T47D (cell line): ENCODE data around the gene CARD14.

Source experiments
- DNase-seq, 2 experiments: peaks; one replicate each; pipeline versions ENCODE4 v3.0.0 to v3.0.0-alpha.2; 2011 to 2012; ENCODE audit warnings: low read depth in 1 of 2, low spot score in 1 of 2
- JUND ChIP-seq: IDR thresholded peaks from 2 replicates; pipeline ENCODE4 v1.6.1; 2012; ENCODE audit warnings: low read depth
- in situ Hi-C: cut with HindIII; loops from 2 replicates; pipeline ENCODE4 v1.10.0; 2016; ENCODE audit warnings: low sequenced_read_pairs, low pct_unique_long_range_greater_than_20kb

CARD14 gene

DNA sequence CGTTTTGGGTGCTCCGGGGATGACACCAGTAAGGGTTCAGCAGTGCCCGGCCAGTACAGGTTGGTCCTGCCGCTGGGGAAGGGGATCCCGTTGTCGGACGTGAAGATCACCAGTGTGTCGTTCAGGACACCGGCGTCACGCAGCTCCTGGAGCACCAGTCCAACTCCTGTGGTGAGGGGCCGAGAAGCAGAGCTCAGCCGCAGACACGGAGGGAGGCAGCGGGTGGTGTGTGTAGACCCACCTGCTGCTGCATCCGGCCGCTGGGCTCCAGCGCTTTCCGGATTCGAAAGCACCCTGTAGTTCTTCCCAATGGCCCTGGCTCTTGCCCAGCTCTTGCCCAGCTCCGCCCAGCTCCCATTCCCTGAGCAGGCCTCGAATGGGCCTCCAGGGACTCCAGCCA is 42.3 kb downstream of the CARD14 start:
- in situ Hi-C loops: no loop called here
- DNase-seq: no peak
- no peak for TF ChIP-seq JUND

DNA sequence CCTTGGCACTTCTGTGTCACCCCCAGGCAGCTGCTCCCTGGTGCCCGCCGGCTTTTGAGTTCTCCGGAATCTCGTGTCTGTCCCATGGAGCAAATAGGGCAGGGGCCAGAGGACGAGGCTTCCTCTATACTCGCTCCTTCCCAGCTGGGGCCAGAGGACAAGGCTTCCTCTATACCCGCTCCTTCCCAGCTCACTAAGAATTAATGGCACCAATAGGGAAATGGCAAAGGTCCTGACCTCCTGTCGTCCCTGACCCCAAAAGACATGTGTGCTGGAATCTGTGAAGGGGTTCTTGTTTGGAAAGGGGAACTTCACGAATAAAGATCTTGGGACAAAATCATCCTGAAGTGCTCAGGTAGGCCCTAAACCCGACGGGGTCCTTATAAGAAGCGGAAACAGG is 42.7 kb downstream of the CARD14 start:
- no peak for DNase-seq
- in situ Hi-C loops: no loop called here
- TF ChIP-seq JUND: no peak

DNA sequence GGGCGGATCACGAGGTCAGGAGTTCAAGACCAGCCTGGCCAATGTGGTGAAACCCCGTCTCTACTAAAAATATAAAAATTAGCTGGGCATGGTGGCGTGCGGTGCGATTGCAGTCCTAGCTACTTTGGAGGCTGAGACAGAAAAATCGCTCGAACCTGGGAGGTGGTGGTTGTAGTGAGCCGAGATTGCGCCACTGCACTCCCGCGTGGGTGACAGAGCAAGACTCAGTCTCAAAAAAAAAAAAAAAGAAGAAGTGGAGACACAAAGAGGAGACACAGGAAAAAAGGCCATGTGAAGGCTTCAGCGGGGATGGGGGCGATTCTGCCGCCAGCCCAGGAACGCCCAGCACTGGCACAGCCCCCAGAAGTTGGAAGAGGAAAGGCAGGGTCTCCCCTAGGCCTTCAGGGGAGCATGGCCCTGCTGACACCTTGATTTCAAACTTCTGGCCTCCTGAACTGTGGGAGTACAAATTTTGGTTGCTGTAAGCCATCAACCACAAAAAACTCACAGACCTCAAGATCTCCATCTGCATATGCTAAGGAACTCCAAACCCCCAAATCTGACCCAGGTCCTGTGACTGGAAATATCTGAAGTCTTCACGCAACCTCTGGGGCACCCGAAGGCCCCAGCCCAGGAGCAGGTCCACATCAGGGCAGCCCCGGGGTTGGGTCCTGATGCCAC is 43.3 kb downstream of the CARD14 start:
- TF ChIP-seq JUND: no peak
- DNase-seq: no peak
- in situ Hi-C loops: no loop called here

DNA sequence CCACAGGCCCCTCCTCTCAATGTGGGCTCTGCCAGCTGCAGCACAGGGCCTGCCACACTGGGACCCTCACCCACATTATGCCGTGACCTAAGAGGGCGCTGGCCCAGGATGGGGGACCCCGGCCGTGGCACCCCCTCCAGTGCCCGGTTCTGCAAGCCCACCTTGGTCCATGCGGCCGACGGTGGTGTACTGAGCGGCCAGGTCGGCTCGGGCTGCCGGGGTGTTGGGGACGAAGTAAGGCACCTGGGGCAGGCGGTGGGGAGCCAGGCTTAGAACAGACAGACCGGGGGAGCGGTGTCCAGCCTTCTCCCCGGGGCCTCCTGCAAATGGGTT is 43.8 kb downstream of the CARD14 start:
- TF ChIP-seq JUND: no peak
- in situ Hi-C loops: no loop called here
- no peak for DNase-seq

DNA sequence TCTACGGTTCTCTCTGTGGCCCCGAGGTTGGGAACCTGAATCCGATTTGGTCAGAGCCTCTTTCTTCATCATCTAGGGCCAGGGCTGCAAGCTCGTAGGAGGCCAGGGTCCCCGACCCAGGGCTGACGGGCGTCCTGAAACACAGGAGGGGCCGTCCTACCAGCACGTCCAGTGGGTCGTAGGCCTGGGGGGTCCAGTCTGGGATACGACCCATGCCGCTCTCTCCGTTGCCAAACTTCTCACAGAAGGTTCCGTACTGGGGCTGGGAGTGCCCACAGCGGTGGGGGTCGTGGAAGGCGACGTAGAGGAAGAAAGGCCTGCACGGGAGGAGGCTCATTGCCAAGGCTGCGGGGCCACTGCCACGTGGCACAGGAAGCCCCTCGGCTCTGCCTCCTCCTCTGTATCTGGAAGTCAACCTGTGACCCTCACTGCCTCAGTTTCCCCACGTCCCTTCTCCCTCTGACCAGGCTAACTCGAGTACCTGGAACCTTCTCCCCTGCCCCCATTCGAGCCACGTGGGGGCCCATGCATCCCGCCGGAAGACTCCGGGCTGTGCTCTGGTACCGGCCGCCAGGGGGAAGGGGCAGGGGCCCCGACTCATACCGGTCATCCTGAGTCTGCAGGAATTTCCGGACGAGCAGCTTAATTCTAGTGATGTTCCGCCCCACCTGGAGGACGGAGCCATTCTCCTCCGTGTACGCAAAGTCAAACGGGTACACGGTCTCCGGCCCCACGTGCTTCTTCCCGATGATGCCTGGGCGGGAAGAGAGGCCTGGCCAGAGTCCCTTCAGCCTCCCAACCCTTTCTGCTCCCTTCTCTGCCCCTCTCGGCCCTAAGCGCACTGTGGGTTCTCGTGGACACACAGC is 44.4 kb downstream of the CARD14 start:
- no peak for TF ChIP-seq JUND
- in situ Hi-C loops: no loop called here
- DNase-seq: no peak

DNA sequence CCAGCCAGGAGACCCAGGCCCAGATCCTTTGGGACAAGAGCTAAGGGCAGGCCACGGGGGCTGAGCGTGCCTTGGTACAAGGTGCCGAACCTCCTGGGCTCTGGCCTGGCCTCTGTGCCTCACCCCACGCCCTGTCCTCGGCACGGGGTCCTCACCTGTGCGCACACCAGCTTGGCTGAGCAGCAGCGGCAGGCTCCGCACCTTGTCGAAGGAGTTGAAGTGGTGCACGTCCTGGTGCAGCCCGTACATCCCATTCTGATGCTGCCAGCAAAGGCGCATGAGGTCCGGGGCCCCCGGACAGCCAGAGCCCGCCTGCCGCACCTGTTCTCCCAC is 45.0 kb downstream of the CARD14 start:
- no peak for TF ChIP-seq JUND
- DNase-seq: no peak
- in situ Hi-C loops: no loop called here

DNA sequence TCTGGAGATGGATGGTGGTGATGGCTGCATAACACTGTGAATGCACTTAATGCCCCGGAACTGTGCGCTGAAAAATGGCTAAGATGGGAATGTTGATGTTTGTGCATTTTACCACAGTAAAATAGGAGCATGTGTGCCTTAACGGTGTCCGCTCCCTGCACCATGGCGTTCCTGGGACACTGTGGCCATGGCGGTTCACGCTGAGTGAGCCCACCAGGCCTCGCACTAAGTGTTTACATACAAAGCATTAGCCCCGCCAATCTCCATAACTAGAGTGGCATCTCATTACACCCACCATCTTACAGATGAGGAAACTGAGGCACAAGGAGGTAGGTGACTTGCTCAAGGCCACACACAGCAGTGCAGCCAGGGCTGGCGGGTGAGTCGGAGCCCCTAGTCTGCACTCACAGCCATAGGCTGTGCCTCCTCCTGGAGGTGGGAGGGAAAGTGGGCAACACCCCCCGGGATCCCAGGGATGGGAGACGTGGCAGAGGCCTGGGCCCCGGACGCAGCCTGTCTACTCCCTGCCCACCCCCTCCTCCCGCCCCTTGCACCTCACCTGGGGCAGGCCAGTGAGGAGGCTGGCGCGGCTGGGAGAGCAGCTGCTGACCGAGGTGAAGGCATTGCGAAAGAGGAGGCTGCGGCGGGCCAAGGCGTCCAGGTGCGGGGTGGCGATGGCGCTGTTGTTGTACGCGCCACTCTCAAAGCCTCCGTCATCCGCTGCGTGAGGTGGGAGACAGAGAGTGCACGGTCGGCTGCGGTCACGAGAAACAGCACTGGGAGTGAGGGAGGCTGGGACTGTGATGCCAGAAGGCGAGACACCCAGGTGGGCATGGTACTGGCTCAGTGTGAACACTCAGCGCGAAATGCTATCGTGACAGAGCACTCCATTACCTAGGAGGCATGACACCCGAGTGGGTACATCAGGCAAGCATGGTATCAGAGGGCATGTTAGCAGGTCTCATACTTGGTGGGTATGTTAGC is 46.9 kb downstream of the CARD14 start:
- DNase-seq: no peak
- in situ Hi-C loops: no loop called here
- no peak for TF ChIP-seq JUND

DNA sequence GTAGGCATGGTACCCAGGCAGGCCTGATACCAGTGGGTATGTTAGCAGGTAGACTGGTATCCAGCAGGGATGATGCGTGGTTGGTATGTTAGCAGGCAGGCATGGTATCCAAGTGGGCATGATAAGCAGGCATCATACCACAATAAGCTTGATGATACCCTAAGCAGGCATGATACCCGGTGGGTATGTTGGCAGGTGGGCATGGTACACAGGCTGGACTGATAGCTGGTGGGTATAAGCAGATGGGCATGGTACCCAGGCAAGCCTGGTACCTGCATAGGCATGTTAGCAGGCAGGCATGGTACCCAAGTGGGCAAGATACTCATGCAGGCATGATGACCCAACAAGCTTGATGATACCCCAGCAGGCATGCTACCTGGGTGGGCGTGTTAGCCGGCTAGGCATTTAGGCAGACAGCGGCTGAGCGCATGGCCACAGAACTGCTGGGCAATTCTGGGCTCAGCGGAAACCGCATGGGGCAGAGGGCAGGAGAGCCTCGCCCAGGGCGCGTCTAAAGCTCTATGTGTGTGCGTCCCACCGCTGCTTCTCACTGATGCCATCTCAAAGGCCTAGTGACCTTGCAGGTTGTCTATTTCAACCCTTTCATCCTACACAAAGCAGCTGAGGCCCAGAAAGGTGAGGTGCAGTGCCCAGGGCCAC is 48.0 kb downstream of the CARD14 start:
- TF ChIP-seq JUND: no peak
- in situ Hi-C loops: no loop called here
- DNase-seq: no peak

DNA sequence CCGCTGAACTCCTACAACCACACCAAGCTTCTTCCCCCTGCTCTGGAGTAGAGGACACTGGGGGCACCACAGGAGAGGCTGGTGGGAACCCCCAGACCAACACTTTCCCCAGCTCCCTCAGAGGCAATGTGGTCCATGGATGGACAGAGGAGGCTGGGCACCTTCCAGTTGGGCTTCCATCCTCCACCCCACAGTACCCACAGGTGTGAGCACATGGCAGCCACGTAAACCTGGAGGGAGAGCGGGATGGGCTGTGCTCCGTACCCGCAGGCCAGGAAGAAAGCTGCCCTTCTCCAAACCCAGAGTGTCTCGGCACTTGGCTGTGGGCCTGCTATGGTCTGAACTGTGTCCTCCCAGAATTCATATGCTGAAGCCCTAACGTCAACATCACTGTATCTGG is 48.6 kb downstream of the CARD14 start:
- in situ Hi-C loops: no loop called here
- no peak for DNase-seq
- TF ChIP-seq JUND: no peak

DNA sequence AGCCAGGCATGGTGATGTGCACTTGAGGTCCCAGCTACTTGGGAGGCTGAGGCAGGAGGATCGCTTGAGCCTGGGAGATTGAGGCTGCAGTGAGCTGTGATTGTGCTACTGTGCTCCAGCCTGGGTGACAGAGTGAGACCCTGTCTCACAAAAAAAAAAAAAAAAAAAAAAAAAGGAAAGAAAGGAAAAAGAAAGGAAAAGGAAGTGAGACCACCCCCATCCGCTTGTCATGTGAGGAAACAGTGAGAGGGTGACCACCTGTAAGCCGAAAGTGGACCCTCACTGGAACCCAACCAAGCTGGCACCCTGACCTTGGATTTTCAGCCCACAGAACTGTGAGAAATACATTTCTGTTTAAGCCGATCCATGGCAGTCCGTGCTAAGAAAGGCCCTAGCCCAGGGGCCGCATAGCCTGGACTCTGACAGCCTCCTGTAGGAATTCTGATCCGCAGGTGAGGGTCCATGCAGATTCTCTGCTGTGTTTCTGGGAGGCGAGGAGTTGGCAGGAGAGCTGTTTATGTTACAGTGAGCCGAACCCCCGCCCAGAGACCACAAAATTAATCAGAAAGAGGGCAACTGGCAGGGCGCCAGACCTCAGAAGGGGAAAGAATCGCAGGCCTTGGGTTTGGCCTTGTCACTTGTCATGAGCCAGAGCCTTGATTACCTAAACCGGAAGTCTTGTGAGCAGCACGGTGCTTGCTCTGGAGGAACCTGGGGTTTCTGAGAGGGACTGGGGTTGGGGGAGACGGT is 49.4 kb downstream of the CARD14 start:
- peak; percentile 55 to 68 for DNase-seq
- no peak for TF ChIP-seq JUND
- in situ Hi-C loops: no loop called here

DNA sequence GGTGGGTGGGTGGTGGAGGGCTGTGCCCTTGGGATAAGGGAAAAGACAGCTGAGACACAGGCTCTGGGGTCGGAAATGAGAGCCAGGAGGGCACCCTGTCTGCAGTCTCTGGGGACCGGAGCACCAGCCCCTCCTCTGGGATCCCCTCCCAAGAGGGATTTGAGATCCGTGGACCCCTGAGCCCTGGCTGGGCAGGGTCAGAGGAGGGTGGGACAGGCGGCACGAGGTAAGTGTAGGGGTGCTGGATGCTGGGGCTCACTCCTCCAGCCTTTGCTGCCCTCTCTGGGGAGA is 49.9 kb downstream of the CARD14 start:
- in situ Hi-C loops: no loop called here
- no peak for DNase-seq
- no peak for TF ChIP-seq JUND
